Left lung (tissue), 10 donors: ENCODE results near the gene RSPO1. TPM values are rescaled to one million over a fixed set of nuclear protein-coding genes. Genes with fewer than 3 reads are reported as not detected.

ENCODE experiments used
- ATAC-seq: fragments of 200-7000 bp; cut with Tn5 transposase; one replicate; pipeline ENCODE4 v1.9.1; 2020; ENCODE audit warnings: moderate library complexity
- DNase-seq, 4 donors: peaks; one replicate each; pipeline ENCODE4 v3.0.0-alpha.2; 2013 to 2020
- H3K27ac ChIP-seq, 2 donors: fragments of 200-600 bp; sonication (generic) in 1 of 2; one replicate each; pipeline versions ENCODE4 v1.5.0 to v1.8.0; 2020 to 2021
- H3K27me3 ChIP-seq, 2 donors: fragments of 200-600 bp; sonication (generic) in 1 of 2; one replicate each; pipeline versions ENCODE4 v1.5.0 to v1.8.0; 2020 to 2021
- H3K36me3 ChIP-seq, 2 donors: fragments of 200-600 bp; sonication (generic) in 1 of 2; one replicate each; pipeline versions ENCODE4 v1.5.0 to v1.8.0; 2020 to 2021
- H3K4me1 ChIP-seq, 2 donors: fragments of 200-600 bp; one replicate each; pipeline ENCODE4 v1.8.0; 2021
- H3K4me3 ChIP-seq, 2 donors: fragments of 200-600 bp; sonication (generic) in 1 of 2; one replicate each; pipeline versions ENCODE4 v1.5.0 to v1.8.0; 2020 to 2021; ENCODE audit warnings: mild to moderate bottlenecking in 1 of 2
- H3K9me3 ChIP-seq, 2 donors: fragments of 200-600 bp; sonication (generic) in 1 of 2; one replicate each; pipeline versions ENCODE4 v1.5.0 to v1.8.0; 2020 to 2021
- intact Hi-C, 2 donors: fragments of 100-400 bp; cut with DNase I; formaldehyde crosslinking; loops; one replicate each; pipeline versions ENCODE4 v1.11.2 to v1.14.2; 2022
- polyA plus RNA-seq, 6 donors: library from polyadenylated mRNA; unstranded; fragments of 120-200 nt; gene quantifications; one replicate each; pipeline ENCODE4 v1.2.1, GENCODE V29; 2013; ENCODE audit not compliant: insufficient read length in 6 of 6
- total RNA-seq, 2 donors: library from RNA; stranded (reverse); fragmentation: NEBNext Ultra II Directional; extraction: Animal tissue kit (Norgen Biotek cat#: 25700); gene quantifications; one replicate each; pipeline ENCODE4 v1.2.1, GENCODE V29; 2021
- TF ChIP-seq, protein P1 (sequence below), 2 donors: fragments of 200-600 bp; sonication (generic) in 1 of 2; IDR thresholded peaks; one replicate each; pipeline versions ENCODE4 v1.5.0 to v1.8.0; 2021; ENCODE audit warnings: antibody characterized with exemption in 2 of 2
- donor health status: DM: no; HTN: yes; CAD: no.
- donor health status: DM: no; HTN: no; CAD: no.

The RSPO1 gene
- total and polyA plus RNA-seq, 8 donors = 0.52 to 2.2 (median 1.5) TPM

DNA sequence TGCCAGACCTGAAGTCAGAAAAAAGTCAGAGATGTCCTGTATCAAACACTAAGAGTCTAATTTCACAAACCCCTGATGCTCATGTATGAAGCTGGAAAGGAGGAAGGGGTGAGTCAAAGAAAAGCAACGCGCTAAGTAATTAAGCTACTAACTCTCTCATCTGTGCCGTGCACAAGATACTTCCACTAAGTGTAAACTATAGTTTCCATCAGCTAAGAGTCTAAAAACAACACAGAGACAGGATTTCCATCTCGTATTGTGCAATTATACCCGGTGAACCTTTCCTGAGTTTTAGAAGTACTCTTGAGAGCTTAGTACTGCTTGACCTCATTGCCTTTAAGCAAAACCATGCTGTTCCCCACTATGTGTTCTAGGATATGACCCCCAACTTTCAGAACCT, 59.0 kb downstream of the RSPO1 start:
- no peaks in the 10 kb centered on the region for H3K4me1 ChIP-seq
- TF ChIP-seq, protein P1, sequence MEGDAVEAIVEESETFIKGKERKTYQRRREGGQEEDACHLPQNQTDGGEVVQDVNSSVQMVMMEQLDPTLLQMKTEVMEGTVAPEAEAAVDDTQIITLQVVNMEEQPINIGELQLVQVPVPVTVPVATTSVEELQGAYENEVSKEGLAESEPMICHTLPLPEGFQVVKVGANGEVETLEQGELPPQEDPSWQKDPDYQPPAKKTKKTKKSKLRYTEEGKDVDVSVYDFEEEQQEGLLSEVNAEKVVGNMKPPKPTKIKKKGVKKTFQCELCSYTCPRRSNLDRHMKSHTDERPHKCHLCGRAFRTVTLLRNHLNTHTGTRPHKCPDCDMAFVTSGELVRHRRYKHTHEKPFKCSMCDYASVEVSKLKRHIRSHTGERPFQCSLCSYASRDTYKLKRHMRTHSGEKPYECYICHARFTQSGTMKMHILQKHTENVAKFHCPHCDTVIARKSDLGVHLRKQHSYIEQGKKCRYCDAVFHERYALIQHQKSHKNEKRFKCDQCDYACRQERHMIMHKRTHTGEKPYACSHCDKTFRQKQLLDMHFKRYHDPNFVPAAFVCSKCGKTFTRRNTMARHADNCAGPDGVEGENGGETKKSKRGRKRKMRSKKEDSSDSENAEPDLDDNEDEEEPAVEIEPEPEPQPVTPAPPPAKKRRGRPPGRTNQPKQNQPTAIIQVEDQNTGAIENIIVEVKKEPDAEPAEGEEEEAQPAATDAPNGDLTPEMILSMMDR (IDR thresholded peaks at IDR 0.05) = no peak
- intact Hi-C loops = no loop called here
- H3K9me3 ChIP-seq = no peaks in the 10 kb centered on the region
- H3K27me3 ChIP-seq = no peaks in the 10 kb centered on the region
- no peak overlapping the region for H3K4me3 ChIP-seq
- peaks cover 0 to 100% of the 10 kb centered on the region in 2 donors for H3K36me3 ChIP-seq
- no peak for DNase-seq
- ATAC-seq = peak; percentile 79
- no peak overlapping the region for H3K27ac ChIP-seq

DNA sequence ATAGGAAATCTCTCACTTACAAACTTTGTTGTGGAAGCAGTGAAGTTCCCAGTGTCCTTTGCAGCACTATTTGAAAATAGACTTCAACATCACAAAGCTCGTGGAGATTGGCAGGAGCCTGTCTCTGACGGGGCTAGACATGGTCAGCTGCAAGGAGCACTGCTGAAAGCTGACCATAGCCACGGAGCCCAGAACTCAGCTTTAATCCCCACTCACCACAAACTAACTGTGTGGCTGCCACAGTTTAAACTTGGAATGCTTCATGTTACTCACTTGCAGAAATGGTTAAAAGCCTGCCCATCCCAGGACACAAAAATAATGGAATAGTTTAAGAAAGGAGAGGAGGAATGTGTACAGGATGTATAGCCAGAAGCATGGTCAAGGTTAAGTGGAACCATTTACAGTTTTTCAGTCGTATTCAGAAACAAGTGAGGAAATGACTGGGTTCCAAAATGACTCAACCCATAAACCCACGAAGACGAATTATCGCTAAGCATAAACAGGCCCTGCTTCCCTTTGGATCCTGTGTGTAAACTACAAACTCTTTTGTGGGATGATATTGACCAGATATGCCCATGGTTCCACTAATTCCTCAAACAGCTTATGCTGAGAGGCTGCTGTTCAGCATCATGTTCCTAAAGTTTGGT, 59.7 kb downstream of the RSPO1 start:
- intact Hi-C loops = no loop called here

DNA sequence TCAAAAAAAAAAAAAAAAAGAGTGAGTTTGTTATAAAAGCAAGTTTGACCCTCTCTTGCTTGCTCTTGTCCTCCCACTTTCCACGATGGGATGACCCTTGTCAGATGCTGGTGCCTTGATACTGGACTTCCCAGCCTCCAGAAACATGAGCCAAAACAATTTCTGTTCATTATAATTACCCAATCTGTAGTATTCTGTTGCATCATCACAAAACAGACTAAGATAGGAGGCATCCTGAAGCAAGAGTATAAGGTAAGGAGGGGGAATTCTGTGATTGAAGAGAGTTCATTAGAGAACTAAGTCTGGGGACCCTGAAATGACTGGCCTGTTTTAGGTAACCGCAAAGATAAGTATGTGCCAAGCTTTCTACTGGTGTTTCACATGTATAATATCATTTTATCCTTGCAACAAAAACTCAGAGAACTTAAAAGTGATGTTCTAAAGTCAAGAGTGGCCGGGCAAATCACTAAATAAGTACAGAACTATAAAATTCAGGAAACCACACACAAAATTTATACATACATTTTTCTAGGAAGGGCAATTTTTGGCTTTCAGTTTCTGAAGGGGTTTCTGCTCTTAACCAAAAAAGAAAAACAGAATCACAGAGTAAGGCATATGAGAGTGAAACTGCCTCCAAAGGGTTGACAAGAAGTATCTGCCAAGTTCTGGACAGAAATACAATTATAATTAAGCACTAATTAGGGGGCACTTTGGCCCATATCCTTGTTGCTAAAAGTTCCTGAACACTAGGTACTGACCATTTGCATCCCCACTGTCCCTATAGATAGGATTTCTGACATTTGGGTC, 64.0 kb downstream of the RSPO1 start:
- H3K27me3 ChIP-seq = no peaks in the 10 kb centered on the region
- no peak for DNase-seq
- H3K36me3 ChIP-seq = peaks cover 6 to 100% of the 10 kb centered on the region in 2 donors
- H3K4me3 ChIP-seq = no peak overlapping the region
- no peaks in the 10 kb centered on the region for H3K4me1 ChIP-seq
- TF ChIP-seq, protein P1 (IDR thresholded peaks at IDR 0.05) = no peak
- ATAC-seq = no peak
- intact Hi-C loops = no loop called here
- no peak overlapping the region for H3K27ac ChIP-seq
- no peaks in the 10 kb centered on the region for H3K9me3 ChIP-seq

More for the DNA sequence above, 59.7 kb downstream of the RSPO1 start:
- Histone ChIP-seq H3K4me3 (no peak overlapping the region), H3K9me3 (no peaks in the 10 kb centered on the region), H3K4me1 (no peaks in the 10 kb centered on the region), H3K36me3 (peaks cover 0 to 100% of the 10 kb centered on the region in 2 donors), H3K27ac (no peak overlapping the region), H3K27me3 (no peaks in the 10 kb centered on the region)
- ATAC-seq (no peak), DNase-seq (no peak)
- TF ChIP-seq, protein P1 (IDR thresholded peaks at IDR 0.05) = no peak

DNA sequence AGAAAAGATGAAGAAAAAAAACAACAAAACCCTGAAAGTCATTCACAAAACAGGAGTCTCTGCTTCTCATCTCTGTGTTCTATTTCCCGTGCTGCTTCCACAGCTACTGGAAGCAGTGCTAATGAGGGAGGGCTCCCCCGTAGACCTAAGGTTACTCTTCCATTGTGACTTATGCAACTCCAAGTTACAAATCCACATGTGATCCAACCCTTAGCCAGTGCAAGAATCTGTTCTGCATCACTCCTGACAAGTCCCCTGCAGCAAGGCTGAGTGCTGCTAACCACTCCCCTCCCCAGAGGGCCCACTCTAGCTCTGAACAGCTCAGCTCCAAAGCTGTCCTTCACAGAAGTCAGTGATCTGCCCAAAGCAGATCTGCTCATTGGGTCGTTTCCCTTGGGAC, 67.7 kb downstream of the RSPO1 start:
- peaks cover 6 to 93% of the 10 kb centered on the region in 2 donors for H3K36me3 ChIP-seq
- no peaks in the 10 kb centered on the region for H3K27me3 ChIP-seq
- no peaks in the 10 kb centered on the region for H3K4me1 ChIP-seq

DNA sequence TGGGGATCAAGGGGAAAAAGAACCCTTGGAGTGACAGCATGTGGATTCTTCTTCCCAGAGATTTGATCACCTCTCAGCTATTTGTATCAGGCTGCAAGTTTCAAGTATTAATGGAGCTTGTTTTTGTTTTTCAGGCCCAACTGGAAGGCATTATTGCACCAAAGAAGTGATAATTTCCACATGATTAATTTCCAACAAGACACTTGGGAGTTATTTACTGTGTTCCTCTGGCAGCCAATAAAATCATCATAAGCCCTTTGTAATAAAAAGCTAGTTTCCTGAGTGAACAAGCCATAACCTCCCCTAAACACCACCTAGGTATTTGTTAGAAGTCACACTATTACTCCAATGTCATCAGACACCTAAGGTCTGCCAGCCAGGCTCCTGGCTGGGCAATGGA, 69.8 kb downstream of the RSPO1 start:
- intact Hi-C loops = no loop called here
- Histone ChIP-seq H3K4me3 (no peak overlapping the region), H3K4me1 (no peaks in the 10 kb centered on the region), H3K27me3 (no peaks in the 10 kb centered on the region), H3K36me3 (peaks cover 6 to 72% of the 10 kb centered on the region in 2 donors), H3K9me3 (no peaks in the 10 kb centered on the region), H3K27ac (no peak overlapping the region)
- DNase-seq (no peak), ATAC-seq (no peak)
- TF ChIP-seq, protein P1 (IDR thresholded peaks at IDR 0.05) = no peak

More for the DNA sequence above, 67.7 kb downstream of the RSPO1 start:
- Histone ChIP-seq H3K27ac (no peak overlapping the region), H3K4me3 (no peak overlapping the region), H3K9me3 (no peaks in the 10 kb centered on the region)
- intact Hi-C loops = no loop called here
- TF ChIP-seq, protein P1 (IDR thresholded peaks at IDR 0.05) = no peak
- DNase-seq = no peak
- ATAC-seq = no peak
